HG03565 (cell line): ENCODE data around the gene COL5A1.

ENCODE experiments used
- ATAC-seq: cut with Tn5 transposase; IDR thresholded peaks from one replicate; pipeline ENCODE4 v1.9.1; 2021; ENCODE audit warnings: mild to moderate bottlenecking, moderate library complexity; ENCODE audit not compliant: unreplicated experiment

The COL5A1 gene

GRCh38 chr9:134809826-134810225, 168.2 kb downstream of the COL5A1 start:
- no peak for ATAC-seq

GRCh38 chr9:134811079-134811672, 169.6 kb downstream of the COL5A1 start:
- no peak for ATAC-seq

GRCh38 chr9:134811673-134812342, 170.2 kb downstream of the COL5A1 start:
- ATAC-seq, result no peak

GRCh38 chr9:134812343-134812673, 170.7 kb downstream of the COL5A1 start:
- no peak for ATAC-seq

- no peak for ATAC-seq
Observed at GRCh38 chr9:134813841-134814240, 172.2 kb downstream of the COL5A1 start.

GRCh38 chr9:134814598-134815215, 173.1 kb downstream of the COL5A1 start:
- ATAC-seq, result no peak

GRCh38 chr9:134815435-134816214, 174.0 kb downstream of the COL5A1 start:
- no peak for ATAC-seq

GRCh38 chr9:134816264-134816663, 174.7 kb downstream of the COL5A1 start:
- ATAC-seq, result no peak

- ATAC-seq, result no peak
Observed at GRCh38 chr9:134818000-134818568, 176.5 kb downstream of the COL5A1 start.

GRCh38 chr9:134818591-134818990, 177.0 kb downstream of the COL5A1 start:
- ATAC-seq, result no peak

- ATAC-seq, result no peak
Observed at GRCh38 chr9:134820901-134821300, 179.3 kb downstream of the COL5A1 start.

GRCh38 chr9:134822541-134822940, 180.9 kb downstream of the COL5A1 start:
- ATAC-seq, result no peak

- no peak for ATAC-seq
Observed at GRCh38 chr9:134823623-134824022, 182.0 kb downstream of the COL5A1 start.

GRCh38 chr9:134824583-134824982, 183.0 kb downstream of the COL5A1 start:
- no peak for ATAC-seq

- ATAC-seq, result no peak
Observed at GRCh38 chr9:134825025-134825424, 183.4 kb downstream of the COL5A1 start.

GRCh38 chr9:134826336-134827285, 185.0 kb downstream of the COL5A1 start:
- no peak for ATAC-seq

- ATAC-seq, result no peak
Observed at GRCh38 chr9:134827559-134827958, 186.0 kb downstream of the COL5A1 start.

GRCh38 chr9:134827993-134828392, 186.4 kb downstream of the COL5A1 start:
- ATAC-seq, result no peak

- no peak for ATAC-seq
Observed at GRCh38 chr9:134828892-134829291, 187.3 kb downstream of the COL5A1 start.

- no peak for ATAC-seq
Observed at GRCh38 chr9:134829356-134829937, 187.8 kb downstream of the COL5A1 start.
